Nephron progenitor cell (in vitro differentiated cells): ENCODE measurements around the gene TMEM203.

Experiments
- DNase-seq: peaks from one replicate; pipeline ENCODE4 v3.0.0; 2021
- H3K27ac Mint-ChIP-seq: 2 replicates; pipeline ENCODE4 v1.8.0; 2021; ENCODE audit warnings: mild to moderate bottlenecking, moderate library complexity, mixed read lengths
- H3K27me3 Mint-ChIP-seq: 2 replicates; pipeline ENCODE4 v1.8.0; 2021; ENCODE audit warnings: mild to moderate bottlenecking, low read depth, mixed read lengths; ENCODE audit not compliant: poor library complexity
- H3K36me3 Mint-ChIP-seq: 2 replicates; pipeline ENCODE4 v1.8.0; 2021; ENCODE audit warnings: low read depth, mixed read lengths
- H3K4me1 Mint-ChIP-seq: 2 replicates; pipeline ENCODE4 v1.8.0; 2021; ENCODE audit warnings: mixed read lengths
- H3K4me3 Mint-ChIP-seq: 2 replicates; pipeline ENCODE4 v1.8.0; 2021; ENCODE audit warnings: mild to moderate bottlenecking, moderate library complexity, mixed read lengths
- H3K9me3 Mint-ChIP-seq: 2 replicates; pipeline ENCODE4 v1.8.0; 2021; ENCODE audit warnings: mild to moderate bottlenecking, moderate library complexity, mixed read lengths
- TF ChIP-seq, protein P1 (sequence below): fragments of 200-600 bp; sonication (generic); IDR thresholded peaks from 2 replicates; pipeline ENCODE4 v1.5.0; 2021; ENCODE audit warnings: antibody characterized with exemption

Gene TMEM203

DNA sequence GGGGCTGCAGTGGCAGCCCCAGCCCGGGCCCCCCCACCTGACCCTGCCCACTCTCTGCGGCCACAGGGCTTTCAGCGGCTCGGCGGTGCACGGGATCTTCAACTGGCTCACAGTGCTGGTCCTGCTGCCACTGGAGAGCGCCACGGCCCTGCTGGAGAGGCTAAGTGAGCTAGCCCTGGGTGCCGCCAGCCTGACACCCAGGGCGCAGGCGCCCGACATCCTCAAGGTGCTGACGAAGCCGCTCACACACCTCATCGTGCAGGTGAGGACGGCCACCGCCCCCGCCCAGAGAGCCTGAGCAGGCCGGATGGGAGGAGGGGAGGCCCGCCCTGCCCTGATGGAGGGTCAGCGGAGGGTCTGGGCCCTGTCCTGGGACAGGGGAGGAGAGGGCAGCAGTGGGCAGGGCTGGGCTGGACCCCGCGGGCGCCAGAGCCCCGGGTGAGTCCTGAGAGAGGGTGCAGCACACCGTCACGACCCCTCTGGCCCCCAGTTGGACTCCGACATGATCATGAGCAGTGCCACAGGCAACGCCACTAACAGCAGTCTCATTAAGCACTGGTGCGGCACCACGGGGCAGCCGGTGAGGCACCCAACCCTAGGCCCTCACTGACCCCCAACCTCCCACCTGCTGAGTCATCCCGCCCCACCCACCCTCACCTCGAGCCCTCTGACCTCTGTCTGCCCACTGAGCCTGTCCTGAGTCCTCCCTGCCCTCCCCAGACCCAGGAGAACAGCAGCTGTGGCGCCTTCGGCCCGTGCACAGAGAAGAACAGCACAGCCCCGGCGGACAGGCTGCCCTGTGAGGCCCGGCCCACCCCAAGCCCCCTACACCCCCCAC is 27.9 kb upstream of the TMEM203 start:
- no peak for DNase-seq
- H3K36me3 Mint-ChIP-seq, result no peaks in the 10 kb centered on the region
- no peaks in the 10 kb centered on the region for H3K9me3 Mint-ChIP-seq
- H3K4me1 Mint-ChIP-seq, result peaks cover 29% of the 10 kb centered on the region
- no peaks in the 10 kb centered on the region for H3K27me3 Mint-ChIP-seq
- TF ChIP-seq, protein P1, sequence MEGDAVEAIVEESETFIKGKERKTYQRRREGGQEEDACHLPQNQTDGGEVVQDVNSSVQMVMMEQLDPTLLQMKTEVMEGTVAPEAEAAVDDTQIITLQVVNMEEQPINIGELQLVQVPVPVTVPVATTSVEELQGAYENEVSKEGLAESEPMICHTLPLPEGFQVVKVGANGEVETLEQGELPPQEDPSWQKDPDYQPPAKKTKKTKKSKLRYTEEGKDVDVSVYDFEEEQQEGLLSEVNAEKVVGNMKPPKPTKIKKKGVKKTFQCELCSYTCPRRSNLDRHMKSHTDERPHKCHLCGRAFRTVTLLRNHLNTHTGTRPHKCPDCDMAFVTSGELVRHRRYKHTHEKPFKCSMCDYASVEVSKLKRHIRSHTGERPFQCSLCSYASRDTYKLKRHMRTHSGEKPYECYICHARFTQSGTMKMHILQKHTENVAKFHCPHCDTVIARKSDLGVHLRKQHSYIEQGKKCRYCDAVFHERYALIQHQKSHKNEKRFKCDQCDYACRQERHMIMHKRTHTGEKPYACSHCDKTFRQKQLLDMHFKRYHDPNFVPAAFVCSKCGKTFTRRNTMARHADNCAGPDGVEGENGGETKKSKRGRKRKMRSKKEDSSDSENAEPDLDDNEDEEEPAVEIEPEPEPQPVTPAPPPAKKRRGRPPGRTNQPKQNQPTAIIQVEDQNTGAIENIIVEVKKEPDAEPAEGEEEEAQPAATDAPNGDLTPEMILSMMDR, result no peak
- no peak overlapping the region for H3K4me3 Mint-ChIP-seq
- no peak overlapping the region for H3K27ac Mint-ChIP-seq

DNA sequence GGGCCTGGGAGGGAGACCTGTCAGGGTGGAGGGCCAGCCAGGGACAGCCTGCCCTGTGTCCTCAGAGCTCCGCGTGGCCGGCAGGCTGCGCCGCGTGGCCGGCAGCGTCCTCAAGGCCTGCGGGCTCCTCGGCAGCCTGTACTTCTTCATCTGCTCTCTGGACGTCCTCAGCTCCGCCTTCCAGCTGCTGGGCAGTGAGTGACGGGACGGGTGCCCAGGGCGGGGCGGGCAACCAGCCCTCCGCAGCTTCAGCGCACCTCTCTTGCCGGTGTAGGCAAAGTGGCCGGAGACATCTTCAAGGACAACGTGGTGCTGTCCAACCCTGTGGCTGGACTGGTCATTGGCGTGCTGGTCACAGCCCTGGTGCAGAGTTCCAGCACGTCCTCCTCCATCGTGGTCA is 27.1 kb upstream of the TMEM203 start:
- no peaks in the 10 kb centered on the region for H3K27me3 Mint-ChIP-seq
- no peaks in the 10 kb centered on the region for H3K36me3 Mint-ChIP-seq
- DNase-seq, result no peak
- H3K27ac Mint-ChIP-seq, result no peak overlapping the region
- H3K4me1 Mint-ChIP-seq, result peaks cover 24% of the 10 kb centered on the region
- no peaks in the 10 kb centered on the region for H3K9me3 Mint-ChIP-seq
- TF ChIP-seq, protein P1, result no peak
- no peak overlapping the region for H3K4me3 Mint-ChIP-seq

DNA sequence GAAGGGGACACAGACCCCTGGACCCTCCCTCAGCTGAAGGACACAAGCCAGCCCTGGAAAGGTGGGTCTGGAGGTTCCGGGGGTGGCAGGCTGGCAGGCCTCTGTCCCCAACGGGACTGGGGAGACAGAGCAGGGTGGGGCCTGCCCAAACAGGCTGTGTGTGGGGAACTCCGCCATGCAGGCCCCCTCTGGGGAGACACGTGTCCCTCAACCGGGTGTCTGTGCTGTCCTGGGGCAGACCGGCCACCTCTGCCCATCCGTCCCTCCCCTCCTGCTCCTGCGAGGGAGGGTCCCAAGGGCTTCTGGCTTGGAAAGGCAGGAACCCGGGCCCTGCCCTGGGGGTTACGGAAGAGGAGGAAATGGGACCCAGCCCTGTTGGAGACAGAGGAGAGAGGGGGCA is 26.7 kb upstream of the TMEM203 start:
- TF ChIP-seq, protein P1, result no peak
- no peak for DNase-seq
- no peak overlapping the region for H3K27ac Mint-ChIP-seq
- no peaks in the 10 kb centered on the region for H3K9me3 Mint-ChIP-seq
- no peaks in the 10 kb centered on the region for H3K36me3 Mint-ChIP-seq
- H3K27me3 Mint-ChIP-seq, result no peaks in the 10 kb centered on the region
- peaks cover 22% of the 10 kb centered on the region for H3K4me1 Mint-ChIP-seq
- H3K4me3 Mint-ChIP-seq, result no peak overlapping the region

DNA sequence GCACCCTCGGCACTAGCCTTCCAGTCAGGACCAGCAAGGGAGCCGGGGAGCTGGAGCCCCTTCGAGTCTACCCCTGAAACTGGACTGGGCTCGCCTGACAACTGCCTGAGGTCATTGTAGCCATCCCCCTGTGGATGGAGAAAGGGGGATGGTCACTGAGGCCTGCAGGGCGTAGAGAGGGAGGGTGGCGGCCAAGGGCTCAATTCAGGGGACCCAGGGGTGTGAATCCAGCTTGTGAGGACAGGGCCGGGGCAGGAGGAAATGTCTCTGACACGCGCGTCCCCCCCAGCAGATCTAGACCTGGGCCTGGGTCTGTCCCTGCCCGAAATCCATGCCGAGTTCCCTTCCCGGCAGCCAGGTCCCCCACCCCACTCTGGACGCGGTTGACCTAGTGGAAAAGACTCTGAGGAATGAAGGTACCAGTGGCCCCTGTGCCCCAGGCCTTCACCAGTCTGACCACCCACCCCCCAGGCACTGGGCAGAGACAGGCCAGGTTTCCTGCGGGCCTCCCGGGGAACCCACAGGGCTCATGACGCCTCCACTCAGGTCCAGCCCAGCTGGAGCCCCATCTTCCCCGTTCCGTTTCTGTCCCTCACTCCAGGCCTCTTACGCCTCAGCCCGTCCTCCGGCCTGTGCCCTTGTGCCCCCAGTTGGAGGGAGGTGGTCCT is 26.1 kb upstream of the TMEM203 start:
- Mint-ChIP-seq H3K27me3 (no peaks in the 10 kb centered on the region), H3K36me3 (no peaks in the 10 kb centered on the region), H3K4me1 (peaks cover 21% of the 10 kb centered on the region), H3K9me3 (no peaks in the 10 kb centered on the region), H3K4me3 (no peak overlapping the region), H3K27ac (no peak overlapping the region)
- TF ChIP-seq, protein P1, result no peak
- no peak for DNase-seq

DNA sequence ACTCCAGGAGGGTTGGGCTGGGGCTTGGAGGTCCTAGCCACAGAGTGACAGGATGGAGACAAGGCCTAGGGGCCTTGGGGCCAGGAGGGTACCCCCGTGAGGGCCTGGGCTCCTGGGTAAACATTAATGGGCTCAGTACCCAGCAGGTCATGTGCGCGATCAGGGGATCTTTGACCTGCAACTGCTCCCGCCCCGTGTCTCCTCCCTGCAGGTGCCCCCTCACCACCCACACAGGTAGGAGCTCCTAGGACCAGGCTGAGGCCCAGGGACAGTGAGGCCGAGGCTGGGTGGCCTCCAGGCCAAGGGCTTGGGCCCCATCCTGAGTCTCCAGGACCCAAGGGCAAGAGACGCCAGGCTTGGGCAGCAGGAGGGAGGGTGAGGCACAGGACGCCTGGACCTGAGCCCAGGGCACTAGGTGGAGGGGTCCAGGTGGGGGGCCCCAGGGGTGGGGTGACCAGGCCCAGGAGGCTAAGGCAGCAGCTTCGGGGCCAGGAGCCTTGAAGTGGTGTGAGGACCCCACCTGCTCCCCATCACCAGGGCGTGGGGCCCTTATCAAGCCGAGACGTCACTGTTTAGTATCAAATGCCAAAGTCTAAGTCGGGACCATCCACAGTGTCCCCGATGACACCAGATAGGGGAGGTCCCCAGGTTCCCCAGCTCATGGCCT is 25.4 kb upstream of the TMEM203 start, which contains the start of gene SLC34A3:
Gene SLC34A3, plus strand, starts transcription at position 197 of the 667 bp plus-strand sequence. CDS start 802 bp downstream, outside the sequence.
- TF ChIP-seq, protein P1, result no peak
- no peaks in the 10 kb centered on the region for H3K9me3 Mint-ChIP-seq
- H3K4me1 Mint-ChIP-seq, result peaks cover 21% of the 10 kb centered on the region
- H3K27ac Mint-ChIP-seq, result no peak within 1 kb of the TSS
- no peak within 1 kb of the TSS for H3K4me3 Mint-ChIP-seq
- no peaks in the 10 kb centered on the region for H3K36me3 Mint-ChIP-seq
- H3K27me3 Mint-ChIP-seq, result no peaks in the 10 kb centered on the region
- DNase-seq, result no peak
